Heart left ventricle (tissue), 13 donors: ENCODE data around the gene TLX1.

ENCODE experiments used
- POLR2A ChIP-seq, 2 donors: fragments of 450-650 bp; IDR thresholded peaks; one replicate each; pipeline ENCODE4 v1.6.1; 2017; ENCODE audit warnings: antibody characterized with exemption in 2 of 2, mild to moderate bottlenecking in 2 of 2, moderate library complexity in 2 of 2
- TF ChIP-seq, protein P1 (sequence below), 12 donors: fragments of 200-600 bp; sonication (generic) in 4 of 12; IDR thresholded peaks; one replicate each; pipeline versions ENCODE4 v1.5.0 to v1.8.0; 2018 to 2022; ENCODE audit warnings: antibody characterized with exemption in 12 of 12, mild to moderate bottlenecking in 5 of 12
- donor health status: ischemic (EF 13 %, LVEDD 7.1; RV severe dilation, severe dysfunction).
- donor health status: DM: no; HTN: yes; CAD: no.
- donor health status: DM: no; HTN: no; CAD: no.
- donor health status: ischemic (EF 25% LVEDD 6.9; RV normal size, moderate dysfunction).
- donor health status: ischemic (EF 25% LVEDD 5.7; RV mildly dilated, moderate dysfunction).
- donor health status: ischemic (EF 35%, LVEDD 5.7; RV mildly dilated, moderate dysfunction).
- donor health status: nonischemic (EF 11% LVEDD 7.7; RV severe dilation, severe dysfunction).
- donor health status: DM: yes; HTN: yes; CAD: no.
- donor health status: PGD.
- donor health status: ischemic (EF 29% LVEDD 5.4; RV normal size, mild dysfunction).
- donor health status: nonischemic (EF 23%, LVEDD 6.1; RV moderate dilation, normal function).

- TF ChIP-seq, protein P1, sequence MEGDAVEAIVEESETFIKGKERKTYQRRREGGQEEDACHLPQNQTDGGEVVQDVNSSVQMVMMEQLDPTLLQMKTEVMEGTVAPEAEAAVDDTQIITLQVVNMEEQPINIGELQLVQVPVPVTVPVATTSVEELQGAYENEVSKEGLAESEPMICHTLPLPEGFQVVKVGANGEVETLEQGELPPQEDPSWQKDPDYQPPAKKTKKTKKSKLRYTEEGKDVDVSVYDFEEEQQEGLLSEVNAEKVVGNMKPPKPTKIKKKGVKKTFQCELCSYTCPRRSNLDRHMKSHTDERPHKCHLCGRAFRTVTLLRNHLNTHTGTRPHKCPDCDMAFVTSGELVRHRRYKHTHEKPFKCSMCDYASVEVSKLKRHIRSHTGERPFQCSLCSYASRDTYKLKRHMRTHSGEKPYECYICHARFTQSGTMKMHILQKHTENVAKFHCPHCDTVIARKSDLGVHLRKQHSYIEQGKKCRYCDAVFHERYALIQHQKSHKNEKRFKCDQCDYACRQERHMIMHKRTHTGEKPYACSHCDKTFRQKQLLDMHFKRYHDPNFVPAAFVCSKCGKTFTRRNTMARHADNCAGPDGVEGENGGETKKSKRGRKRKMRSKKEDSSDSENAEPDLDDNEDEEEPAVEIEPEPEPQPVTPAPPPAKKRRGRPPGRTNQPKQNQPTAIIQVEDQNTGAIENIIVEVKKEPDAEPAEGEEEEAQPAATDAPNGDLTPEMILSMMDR (IDR thresholded peaks at IDR 0.05) = no peak
- TF ChIP-seq POLR2A (IDR thresholded peaks at IDR 0.05) = no peak
Measured at GRCh38 chr10:101090597-101090996, 40.5 kb upstream of the TLX1 start.
